Activated CD4-positive, alpha-beta memory T cell treated with anti-CD3 and anti-CD28 coated beads, Interleukin-2, amount 10 ng/mL, durations not matched to agents 7 days and 5 days (primary cell): ENCODE data around the gene ELP6. TPM values are rescaled to one million over a fixed set of nuclear protein-coding genes. Genes with fewer than 3 reads are reported as not detected.
"Not testable (repeated sequence)": the region's sequence is repeated elsewhere in the genome, so short reads cannot be mapped to it uniquely, and the experiment has no call there.

ENCODE experiments used
- CTCF ChIA-PET: fragments of 350-600 bp; sonication (Branson Sonifier 250); formaldehyde crosslinking; loops from one replicate; lab custom pipeline; 2021; ENCODE audit warnings: antibody characterized with exemption, inconsistent platforms; lab: Charles Lee
- POLR2A ChIA-PET: fragments of 350-600 bp; sonication (Branson Sonifier 250); formaldehyde crosslinking; loops from one replicate; lab custom pipeline; 2021; ENCODE audit warnings: antibody characterized with exemption; lab: Charles Lee
- DNase-seq: peaks from one replicate; pipeline ENCODE4 v3.0.0-alpha.2; 2020
- H3K27ac Mint-ChIP-seq: one replicate; pipeline ENCODE4 v1.8.0; 2021; ENCODE audit warnings: mild to moderate bottlenecking, mixed read lengths
- H3K27me3 Mint-ChIP-seq: one replicate; pipeline ENCODE4 v1.8.0; 2021; ENCODE audit warnings: mixed read lengths
- H3K36me3 Mint-ChIP-seq: one replicate; pipeline ENCODE4 v1.8.0; 2021; ENCODE audit warnings: low read depth, mixed read lengths
- H3K4me1 Mint-ChIP-seq: one replicate; pipeline ENCODE4 v1.8.0; 2021; ENCODE audit warnings: mixed read lengths
- H3K4me3 Mint-ChIP-seq: one replicate; pipeline ENCODE4 v1.8.0; 2021; ENCODE audit warnings: mild to moderate bottlenecking, mixed read lengths
- H3K9me3 Mint-ChIP-seq: one replicate; pipeline ENCODE4 v1.8.0; 2021; ENCODE audit warnings: mixed read lengths
- total RNA-seq, 2 experiments: library from RNA; stranded (reverse); gene quantifications; one replicate each; pipeline ENCODE4 v1.2.3, GENCODE V29; 2021

ELP6 gene
- total RNA-seq, 2 experiments from 2014 or later, result 34.9 to 36.6 TPM

- Mint-ChIP-seq H3K36me3 (no peaks in the 10 kb centered on the region), H3K9me3 (no peaks in the 10 kb centered on the region), H3K4me1 (peaks cover 31% of the 10 kb centered on the region), H3K27ac (peak within 1 kb of the TSS; percentile 80), H3K27me3 (no peaks in the 10 kb centered on the region), H3K4me3 (peak within 1 kb of the TSS; percentile 87)
- ChIA-PET CTCF (interaction anchor here (0.7 to 4.8 kb wide), 5 partner anchors 9 to 486 kb away, joined by 3 to 61 read pairs (median 6); no protein-coding TSS in a partner anchor), POLR2A (interaction anchor here (0.9 to 2.5 kb wide), 7 partner anchors 9 to 326 kb away, joined by 3 to 18 read pairs (median 5); partner anchors contain the start of genes ELP6, PTPN23, SETD2 and SMARCC1)
- peak; percentile 96 for DNase-seq
Observed at GRCh38 chr3:47475570-47476329, 37.8 kb downstream of the ELP6 start, which contains the start of gene SCAP. Gene SCAP (minus strand): TSS chr3:47475941. CDS start chr3:47442993, 32,948 bp downstream.

DNA sequence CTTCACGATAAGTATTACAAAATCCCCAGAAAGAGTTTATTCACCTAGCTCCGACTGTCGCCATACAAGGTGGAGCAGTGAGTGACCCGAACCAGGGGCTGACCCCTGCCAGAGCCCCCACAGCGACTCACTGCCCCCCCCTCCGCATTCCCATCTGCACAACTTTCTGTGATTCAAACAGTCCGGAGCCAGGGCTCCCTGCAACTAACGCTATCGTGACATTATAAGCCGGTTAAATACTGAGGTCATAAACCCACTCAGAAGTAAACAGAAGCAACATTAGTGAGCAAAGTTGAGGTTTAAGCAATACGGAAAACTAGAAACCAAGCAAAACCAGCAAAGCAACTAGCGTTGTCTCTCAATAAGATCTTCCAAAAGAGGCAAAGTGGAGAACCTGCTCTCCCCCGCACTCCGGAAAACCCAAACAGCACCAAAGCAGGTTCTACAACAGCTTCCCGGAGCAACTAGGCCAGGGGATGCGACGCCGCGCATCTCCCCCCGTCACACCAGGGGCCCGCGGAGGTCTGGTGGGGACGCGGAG lies 38.4 kb downstream of the ELP6 start:
- Mint-ChIP-seq H3K9me3 (no peaks in the 10 kb centered on the region), H3K27ac (peak overlapping the region; percentile 69), H3K36me3 (no peaks in the 10 kb centered on the region), H3K27me3 (no peaks in the 10 kb centered on the region), H3K4me1 (peaks cover 31% of the 10 kb centered on the region), H3K4me3 (peak overlapping the region; percentile 87)
- ChIA-PET CTCF (interaction anchor here (0.7 to 4.8 kb wide), 3 partner anchors 54 to 486 kb away, joined by 3 to 61 read pairs (median 7); no protein-coding TSS in a partner anchor), POLR2A (interaction anchor here (0.6 to 2.5 kb wide), 7 partner anchors 8 to 327 kb away, joined by 3 to 18 read pairs (median 4); partner anchors contain the start of genes PTPN23, SETD2 and SMARCC1)
- no peak for DNase-seq

DNA sequence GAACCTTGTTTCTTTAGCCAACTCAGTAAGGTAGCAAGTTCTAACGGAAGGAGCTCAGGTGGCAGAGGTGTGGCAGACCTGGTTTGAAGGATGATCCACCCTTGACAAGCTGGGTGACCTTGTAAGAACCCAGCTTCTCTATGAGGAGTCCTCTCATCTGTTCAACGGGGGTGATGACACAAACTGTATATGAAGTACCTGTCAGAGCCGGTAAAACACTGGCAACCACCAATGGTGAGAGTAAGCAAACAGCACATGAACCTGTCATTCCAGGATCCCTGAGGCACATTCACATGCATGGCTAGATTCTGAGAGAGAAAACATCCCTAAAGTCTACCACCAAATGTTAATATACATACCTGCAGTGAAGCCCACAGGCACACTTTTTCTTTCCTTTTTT lies 40.1 kb downstream of the ELP6 start:
- peak overlapping the region; percentile 54 for H3K4me3 Mint-ChIP-seq
- ChIA-PET POLR2A (no interaction called here), CTCF (no interaction called here)
- no peaks in the 10 kb centered on the region for H3K27me3 Mint-ChIP-seq
- H3K27ac Mint-ChIP-seq, result no peak overlapping the region
- peaks cover 31% of the 10 kb centered on the region for H3K4me1 Mint-ChIP-seq
- H3K36me3 Mint-ChIP-seq, result peaks cover 4% of the 10 kb centered on the region
- H3K9me3 Mint-ChIP-seq, result peaks cover 2% of the 10 kb centered on the region
- no peak for DNase-seq

GRCh38 chr3:47469616-47470015 lies 43.9 kb downstream of the ELP6 start:
- H3K36me3 Mint-ChIP-seq, result peaks cover 21% of the 10 kb centered on the region
- POLR2A ChIA-PET, result no interaction called here
- H3K4me3 Mint-ChIP-seq, result no peak overlapping the region
- peaks cover 2% of the 10 kb centered on the region for H3K9me3 Mint-ChIP-seq
- H3K27me3 Mint-ChIP-seq, result no peaks in the 10 kb centered on the region
- peaks cover 29% of the 10 kb centered on the region for H3K4me1 Mint-ChIP-seq
- CTCF ChIA-PET, result no interaction called here
- no peak overlapping the region for H3K27ac Mint-ChIP-seq
- no peak for DNase-seq

GRCh38 chr3:47468315-47468714 lies 45.2 kb downstream of the ELP6 start:
- peaks cover 24% of the 10 kb centered on the region for H3K36me3 Mint-ChIP-seq
- H3K4me1 Mint-ChIP-seq, result peaks cover 20% of the 10 kb centered on the region
- POLR2A ChIA-PET, H3K27ac Mint-ChIP-seq, H3K4me3 Mint-ChIP-seq, H3K9me3 Mint-ChIP-seq, H3K27me3 Mint-ChIP-seq, CTCF ChIA-PET, DNase-seq: not testable (repeated sequence)

DNA sequence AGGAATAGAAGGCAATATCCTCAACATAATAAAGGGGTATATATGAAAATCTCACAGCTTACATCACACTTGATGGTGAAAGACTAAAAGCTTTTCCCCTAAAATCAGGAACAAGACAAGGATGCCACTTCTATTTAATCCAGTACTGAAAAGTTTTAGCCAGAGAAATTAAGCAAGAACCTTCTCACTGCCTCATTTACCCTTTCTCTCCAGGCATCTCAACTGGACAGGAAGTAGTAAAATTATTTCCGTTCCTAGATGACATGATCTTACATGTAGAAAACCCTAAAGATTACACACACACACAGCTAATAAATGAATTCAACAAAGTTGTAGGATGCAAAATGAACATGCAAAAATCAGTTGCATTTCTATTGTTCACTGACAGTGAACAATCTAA lies 48.9 kb downstream of the ELP6 start:
- no peak for DNase-seq
- Mint-ChIP-seq H3K9me3 (peaks cover under 1% of the 10 kb centered on the region), H3K27me3 (no peaks in the 10 kb centered on the region), H3K4me1 (peaks cover 20% of the 10 kb centered on the region), H3K4me3 (no peak overlapping the region), H3K27ac (no peak overlapping the region), H3K36me3 (peaks cover 30% of the 10 kb centered on the region)
- POLR2A ChIA-PET, result no interaction called here
- CTCF ChIA-PET, result interaction anchor here (1.7 kb wide), 1 partner anchor 43 kb away, joined by 5 read pairs; no protein-coding TSS in a partner anchor

DNA sequence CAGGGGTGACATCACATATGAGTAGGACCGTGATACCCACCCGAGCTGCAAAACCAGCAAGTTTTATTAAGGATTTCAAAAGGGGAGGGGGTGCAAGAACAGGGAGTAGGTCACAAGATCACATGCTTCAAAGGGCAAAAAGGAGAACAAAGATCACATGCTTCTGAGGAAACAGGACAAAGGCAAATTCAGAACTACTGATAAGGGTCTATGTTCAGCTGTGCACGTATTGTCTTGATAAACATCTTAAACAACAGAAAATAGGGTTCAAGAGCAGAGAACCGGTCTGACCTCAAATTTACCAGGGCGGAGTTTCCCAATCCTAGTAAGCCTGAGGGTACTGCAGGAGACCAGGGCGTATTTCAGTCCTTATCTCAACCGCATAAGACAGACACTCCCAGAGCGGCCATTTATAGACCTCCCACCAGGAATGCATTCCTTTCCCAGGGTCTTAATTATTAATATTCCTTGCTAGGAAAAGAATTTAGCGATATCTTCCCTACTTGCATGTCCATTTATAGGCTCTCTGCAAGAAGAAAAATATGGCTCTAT lies 53.9 kb downstream of the ELP6 start:
- H3K27me3 Mint-ChIP-seq, H3K9me3 Mint-ChIP-seq, DNase-seq, H3K4me3 Mint-ChIP-seq, CTCF ChIA-PET, POLR2A ChIA-PET, H3K27ac Mint-ChIP-seq, H3K4me1 Mint-ChIP-seq: not testable (repeated sequence)
- peaks cover 14% of the 10 kb centered on the region for H3K36me3 Mint-ChIP-seq

GRCh38 chr3:47456984-47457383 lies 56.5 kb downstream of the ELP6 start:
- H3K9me3 Mint-ChIP-seq, result no peaks in the 10 kb centered on the region
- H3K27me3 Mint-ChIP-seq, result no peaks in the 10 kb centered on the region
- ChIA-PET POLR2A (no interaction called here), CTCF (interaction anchor here (1.2 kb wide), 1 partner anchor 9 kb away, joined by 3 read pairs; no protein-coding TSS in a partner anchor)
- no peak for DNase-seq
- H3K27ac Mint-ChIP-seq, result no peak overlapping the region
- peaks cover 11% of the 10 kb centered on the region for H3K36me3 Mint-ChIP-seq
- no peak overlapping the region for H3K4me3 Mint-ChIP-seq
- peaks cover under 1% of the 10 kb centered on the region for H3K4me1 Mint-ChIP-seq

GRCh38 chr3:47455806-47456452 lies 57.6 kb downstream of the ELP6 start:
- no peaks in the 10 kb centered on the region for H3K9me3 Mint-ChIP-seq
- no peaks in the 10 kb centered on the region for H3K27me3 Mint-ChIP-seq
- no peak overlapping the region for H3K4me3 Mint-ChIP-seq
- H3K27ac Mint-ChIP-seq, result no peak overlapping the region
- DNase-seq, result no peak
- POLR2A ChIA-PET, result no interaction called here
- no peaks in the 10 kb centered on the region for H3K4me1 Mint-ChIP-seq
- H3K36me3 Mint-ChIP-seq, result peaks cover 9% of the 10 kb centered on the region
- CTCF ChIA-PET, result interaction anchor here (1.2 kb wide), 1 partner anchor 11 kb away, joined by 3 read pairs; no protein-coding TSS in a partner anchor

DNA sequence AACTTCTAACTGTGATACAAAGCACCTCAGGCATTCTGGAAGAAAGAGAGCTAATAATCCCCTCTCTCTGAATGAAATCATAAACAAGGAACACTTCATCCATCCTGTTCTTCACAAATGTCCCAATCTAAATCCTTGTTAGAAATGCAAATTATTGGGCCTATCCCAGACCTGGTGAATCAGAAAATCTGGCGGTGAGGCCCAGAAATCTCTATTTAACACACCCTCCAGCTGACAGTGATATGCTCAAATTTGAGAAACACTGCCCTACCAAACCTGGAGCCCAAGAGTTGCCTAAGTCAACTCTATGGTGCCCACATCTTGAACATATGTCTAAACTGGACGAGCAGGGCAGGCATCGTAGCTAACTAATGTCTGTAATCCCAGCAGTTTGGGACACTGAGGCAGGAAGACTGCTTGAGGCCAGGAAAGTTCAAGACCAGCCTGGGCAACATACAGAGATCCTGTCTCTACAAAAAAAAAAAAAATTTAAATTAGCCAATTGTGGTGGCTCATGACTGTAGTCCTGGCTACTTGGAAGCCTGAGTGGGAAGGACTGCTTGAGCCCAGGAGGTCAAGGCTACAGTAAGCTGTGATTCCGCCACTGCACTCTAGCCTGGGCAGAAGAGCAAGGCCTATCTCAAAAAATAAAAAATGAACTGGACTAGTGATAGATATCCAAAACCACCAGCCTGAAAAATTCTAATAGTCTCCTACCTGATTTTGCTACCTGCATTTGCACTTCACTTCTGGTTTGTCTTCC lies 60.9 kb downstream of the ELP6 start:
- Mint-ChIP-seq H3K27ac (no peak overlapping the region), H3K27me3 (no peaks in the 10 kb centered on the region), H3K4me3 (no peak overlapping the region), H3K9me3 (peaks cover 5% of the 10 kb centered on the region), H3K4me1 (no peaks in the 10 kb centered on the region), H3K36me3 (peaks cover 6% of the 10 kb centered on the region)
- CTCF ChIA-PET, result interaction anchor here (2.5 kb wide), 1 partner anchor 31 kb away, joined by 7 read pairs; no protein-coding TSS in a partner anchor
- POLR2A ChIA-PET, result no interaction called here
- DNase-seq, result no peak
